Stimulated activated CD8-positive, alpha-beta memory T cell treated with anti-CD3 and anti-CD28 coated beads, Interleukin-2, amount 100 ng/mL, for 1 hour (primary cell): Measurements from ENCODE around the gene TLR9.

Experiments
- DNase-seq, 2 donors: peaks; one replicate each; pipeline ENCODE4 v3.0.0-alpha.2; 2020; ENCODE audit warnings: low read depth in 2 of 2

TLR9 gene

GRCh38 chr3:52232279-52233107 lies 7.0 kb upstream of the TLR9 start:
- DNase-seq, result no peak

GRCh38 chr3:52231502-52232278 lies 6.2 kb upstream of the TLR9 start:
- DNase-seq, result peak; percentile 76 to 82

GRCh38 chr3:52230889-52231499 lies 5.5 kb upstream of the TLR9 start:
- DNase-seq, result no peak

GRCh38 chr3:52230461-52230860 lies 5.0 kb upstream of the TLR9 start:
- no peak for DNase-seq

DNA sequence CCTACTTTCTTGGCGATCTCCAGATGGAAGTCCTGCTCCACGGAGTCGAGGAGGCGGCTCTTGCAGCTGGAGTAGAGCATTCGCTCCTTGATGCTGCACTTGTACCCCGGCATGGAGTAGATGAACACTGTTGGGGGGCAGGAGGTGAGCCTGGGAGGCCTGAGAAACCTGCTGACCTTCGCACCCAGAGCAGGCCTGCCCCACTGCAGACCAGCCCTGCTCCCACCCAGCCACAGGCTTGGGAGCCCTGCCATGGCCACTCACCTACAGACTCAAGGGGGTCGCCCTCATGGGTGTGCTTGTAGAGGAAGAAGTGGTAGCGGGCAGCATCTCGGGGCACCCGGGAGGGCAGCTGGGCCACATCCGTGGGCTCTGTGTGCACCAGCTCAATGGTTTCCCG lies 4.2 kb upstream of the TLR9 start:
- DNase-seq, result no peak

- DNase-seq, result no peak
Measured at GRCh38 chr3:52228751-52229291, 3.4 kb upstream of the TLR9 start.

DNA sequence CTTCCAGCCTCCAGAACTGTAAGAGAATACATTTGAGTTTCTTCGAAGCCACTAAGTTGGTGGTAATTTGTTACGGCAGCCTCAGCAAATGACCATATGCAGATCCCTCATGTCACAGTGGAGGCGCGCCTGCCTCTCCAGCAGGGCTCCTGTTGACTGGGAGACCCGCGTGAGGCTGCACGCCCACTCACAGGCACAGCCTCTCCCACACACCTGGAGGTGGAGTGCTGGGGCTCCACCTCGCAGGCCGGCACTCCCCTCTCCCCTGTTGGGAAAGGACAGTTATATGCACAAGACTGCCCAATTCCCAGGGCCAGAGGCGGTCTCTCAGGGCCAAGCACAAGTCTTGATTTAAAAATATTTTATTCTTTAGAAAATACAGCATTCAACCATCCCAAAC lies 2.8 kb upstream of the TLR9 start:
- DNase-seq, result no peak

DNA sequence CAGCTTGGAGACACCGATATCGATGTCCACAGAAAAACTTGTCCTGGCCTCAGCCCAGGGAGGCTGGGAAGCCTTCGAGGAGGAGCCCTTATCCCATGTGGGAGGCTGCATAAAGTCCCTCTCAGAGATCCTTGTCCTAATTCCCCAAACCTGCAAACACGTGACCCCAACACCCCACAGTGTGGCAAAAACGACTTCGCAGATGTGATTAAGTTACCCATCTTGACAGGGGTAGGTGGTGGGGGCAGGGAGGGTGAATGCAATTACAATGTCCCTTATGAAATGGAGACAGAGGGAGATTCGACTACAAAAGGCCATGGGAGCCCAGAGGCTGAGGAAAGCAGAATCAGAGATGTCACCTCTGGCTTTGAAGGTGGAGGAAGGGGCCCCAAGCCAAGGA lies 2.3 kb upstream of the TLR9 start:
- no peak for DNase-seq

DNA sequence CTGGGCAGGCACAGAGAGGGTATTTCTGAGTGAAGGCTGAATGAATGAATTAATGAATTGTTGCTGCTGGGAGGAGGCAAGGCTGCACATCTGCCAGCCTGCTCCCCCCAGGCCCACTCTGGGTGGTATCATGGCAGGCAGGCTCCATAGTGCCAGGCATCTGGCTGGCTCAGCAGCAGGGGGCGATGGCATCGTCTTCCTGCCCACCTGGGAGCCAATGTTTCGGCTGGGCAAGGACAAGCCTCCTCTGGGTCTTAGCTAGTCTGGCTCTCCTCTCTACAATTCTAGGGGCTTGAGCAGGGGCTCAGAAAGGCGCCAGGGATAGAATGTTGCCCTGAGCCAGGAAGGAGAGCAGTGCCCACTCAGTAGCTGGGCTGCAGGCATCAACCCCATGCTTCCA lies 1.7 kb upstream of the TLR9 start:
- DNase-seq, result no peak

DNA sequence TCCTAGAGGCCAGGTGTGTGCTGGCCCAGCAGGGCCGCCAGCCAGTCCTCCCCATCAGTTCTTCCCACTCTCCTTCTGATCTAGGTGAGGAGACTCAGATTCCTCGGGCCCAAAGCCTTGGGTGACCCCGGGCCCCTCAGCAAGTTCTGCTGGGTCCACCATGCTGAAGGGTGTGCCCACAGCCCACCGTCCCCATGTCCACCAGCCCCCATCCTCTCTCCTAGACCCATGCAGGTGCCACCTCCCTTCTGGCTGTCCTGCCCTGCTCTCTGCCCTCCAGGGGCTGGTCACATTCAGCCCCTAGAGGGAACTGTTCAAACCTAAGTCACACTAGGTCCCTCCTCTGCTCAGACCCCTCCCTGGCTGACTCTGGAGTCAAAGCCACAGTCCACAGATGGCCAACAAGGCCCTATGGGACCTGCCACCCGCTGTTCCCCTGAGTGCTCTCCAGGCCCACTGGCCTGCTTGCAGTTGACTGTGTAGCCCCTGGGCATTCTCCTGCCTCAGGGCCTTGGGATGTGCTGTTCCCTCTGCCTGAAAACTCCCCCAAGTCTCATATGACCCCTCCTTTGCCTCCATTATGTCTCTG lies 878 bp upstream of the TLR9 start:
- no peak for DNase-seq

DNA sequence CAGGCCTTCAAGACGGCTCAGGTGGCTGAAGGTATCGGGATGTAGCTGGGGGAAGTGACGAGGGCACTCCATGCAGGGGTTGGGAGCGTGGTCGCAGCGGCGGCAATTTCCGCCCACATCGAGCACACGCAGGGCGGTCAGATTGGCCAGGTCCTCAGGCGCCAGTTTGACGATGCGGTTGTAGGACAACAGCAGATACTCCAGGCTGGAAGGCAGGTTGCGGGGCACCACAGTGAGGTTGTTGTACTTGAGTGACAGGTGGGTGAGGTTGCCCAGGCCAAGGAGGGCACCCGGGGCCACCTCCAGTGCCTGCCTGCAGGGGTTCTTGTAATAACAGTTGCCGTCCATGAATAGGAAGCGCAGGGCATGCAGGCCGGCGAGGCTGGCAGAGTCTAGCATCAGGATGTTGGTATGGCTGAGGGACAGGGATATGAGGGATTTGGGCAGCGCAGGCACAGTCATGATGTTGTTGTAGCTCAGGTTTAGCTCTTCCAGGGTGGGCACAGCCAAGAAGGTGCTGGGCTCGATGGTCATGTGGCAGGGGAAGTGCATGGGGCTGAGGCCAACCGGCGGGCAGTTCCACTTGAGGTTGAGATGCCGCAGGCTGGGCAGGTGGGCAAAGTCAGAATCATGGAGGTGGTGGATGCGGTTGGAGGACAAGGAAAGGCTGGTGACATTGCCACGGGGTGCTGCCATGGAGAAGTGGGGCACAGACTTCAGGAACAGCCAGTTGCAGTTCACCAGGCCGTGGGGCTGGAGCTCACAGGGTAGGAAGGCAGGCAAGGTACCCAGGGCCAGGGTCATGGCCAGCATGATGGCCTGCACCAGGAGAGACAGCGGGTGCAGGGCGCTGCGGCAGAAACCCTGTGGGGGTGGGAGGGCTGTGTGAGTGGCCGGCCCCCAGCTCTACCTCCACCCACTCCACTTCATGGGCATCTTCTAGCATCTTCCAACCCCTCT lies 1.7 kb downstream of the TLR9 start:
- DNase-seq, result no peak

DNA sequence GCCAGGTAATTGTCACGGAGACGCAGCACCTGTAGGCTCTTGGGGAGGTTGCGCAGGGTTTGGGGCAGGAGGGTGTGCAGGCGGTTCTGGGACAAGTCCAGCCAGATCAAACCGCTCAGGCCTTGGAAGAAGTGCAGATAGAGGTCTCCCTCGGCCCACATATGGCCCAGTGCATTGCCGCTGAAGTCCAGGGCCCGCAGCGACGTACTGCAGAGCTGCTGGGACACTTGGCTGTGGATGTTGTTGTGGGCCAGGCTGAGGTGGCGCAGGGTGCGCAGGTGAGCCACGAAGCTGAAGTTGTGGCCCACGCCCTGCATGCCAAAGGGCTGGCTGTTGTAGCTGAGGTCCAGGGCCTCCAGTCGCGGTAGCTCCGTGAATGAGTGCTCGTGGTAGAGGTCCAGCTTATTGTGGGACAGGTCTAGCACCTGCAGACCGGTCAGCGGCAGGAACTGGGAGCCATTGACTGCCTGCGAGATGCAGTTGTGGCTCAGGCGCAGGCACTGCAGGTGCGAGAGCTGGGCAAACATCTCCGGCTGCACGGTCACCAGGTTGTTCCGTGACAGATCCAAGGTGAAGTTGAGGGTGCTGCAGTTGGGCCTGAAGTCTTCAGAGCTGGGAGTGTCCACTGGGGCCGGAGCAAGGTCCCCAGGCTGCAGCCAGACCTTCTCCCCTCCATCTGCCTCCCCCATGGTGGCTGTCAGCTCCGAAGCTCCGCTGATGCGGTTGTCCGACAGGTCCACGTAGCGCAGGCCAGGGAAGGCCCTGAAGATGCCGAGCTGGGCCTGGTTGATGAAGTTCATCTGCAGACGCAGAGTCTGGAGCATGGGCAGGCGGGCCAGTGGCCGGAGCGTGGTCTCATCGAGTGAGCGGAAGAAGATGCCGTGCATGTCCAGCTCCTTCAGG lies 2.9 kb downstream of the TLR9 start:
- no peak for DNase-seq

DNA sequence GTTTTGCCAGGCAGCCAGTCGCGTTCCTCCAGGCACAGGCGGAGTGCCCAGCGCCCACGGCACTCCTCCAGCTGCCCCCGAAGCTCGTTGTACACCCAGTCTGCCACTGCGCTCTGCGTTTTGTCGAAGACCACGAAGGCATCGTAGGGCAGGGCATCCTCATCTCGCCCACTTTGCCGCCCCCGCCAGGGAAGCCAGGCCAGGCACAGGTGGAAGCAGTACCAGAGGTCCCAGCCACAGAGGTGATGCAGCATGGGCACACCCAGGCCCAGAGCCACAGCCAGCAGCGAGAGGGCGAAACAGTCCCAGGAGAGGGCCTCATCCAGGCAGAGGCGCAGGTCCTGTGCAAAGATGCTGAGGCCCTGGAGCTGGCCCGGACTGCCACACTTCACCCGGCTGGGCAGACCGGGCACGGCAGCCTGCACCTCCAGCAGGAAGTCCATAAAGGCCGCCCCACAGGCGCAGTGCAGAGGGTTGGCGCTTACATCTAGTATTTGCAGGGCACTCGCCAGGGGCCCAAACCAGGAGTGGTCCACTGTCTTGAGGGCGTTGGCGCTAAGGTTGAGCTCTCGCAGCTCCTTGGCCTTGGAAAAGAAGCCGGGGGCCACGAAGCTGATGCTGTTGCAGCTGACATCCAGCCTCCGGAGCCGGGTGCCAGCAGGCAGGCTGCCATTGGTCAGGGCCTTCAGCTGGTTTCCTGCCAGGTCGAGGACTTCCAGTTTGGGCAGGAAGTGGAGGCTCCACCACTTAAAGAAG lies 3.7 kb downstream of the TLR9 start:
- DNase-seq, result no peak

- DNase-seq, result no peak
Measured at GRCh38 chr3:52221141-52221562, 4.3 kb downstream of the TLR9 start.

- DNase-seq, result peak; percentile 80 to 81
Measured at GRCh38 chr3:52220380-52221026, 4.9 kb downstream of the TLR9 start.

DNA sequence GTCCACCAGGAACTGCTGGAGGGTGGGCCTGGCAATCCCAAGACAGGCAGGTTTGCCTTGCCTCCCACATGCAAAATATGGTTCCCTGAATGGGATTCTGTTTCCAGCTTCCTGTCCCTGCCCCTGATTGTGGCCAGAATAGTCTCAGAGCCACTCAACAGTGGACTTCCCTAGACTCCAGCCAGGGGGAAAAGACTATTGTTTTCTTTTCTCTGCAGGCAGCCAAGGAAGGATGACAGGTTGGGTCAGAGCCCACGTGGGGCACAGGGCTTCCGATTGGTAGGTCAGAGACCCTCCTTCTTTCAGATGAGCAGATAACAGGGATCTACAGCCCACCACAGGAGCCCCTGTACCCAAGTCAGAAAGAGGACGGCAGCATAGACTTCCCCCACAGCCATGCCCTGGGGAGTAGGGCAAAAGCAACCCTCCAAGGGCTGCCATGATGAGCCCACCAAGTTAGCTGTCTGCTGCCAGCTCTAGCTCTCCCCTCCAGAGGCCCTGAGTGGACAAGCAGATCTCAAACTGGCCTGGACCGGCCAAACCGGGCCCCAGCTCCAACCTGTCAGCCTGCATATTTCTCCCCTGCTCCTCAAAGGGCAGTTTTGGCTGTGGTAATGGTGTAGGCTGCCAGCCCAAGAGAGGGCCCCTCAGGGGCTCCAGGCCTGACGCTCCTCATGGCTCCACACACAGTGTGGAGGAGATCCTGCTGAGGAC lies 6.4 kb downstream of the TLR9 start:
- DNase-seq, result no peak

DNA sequence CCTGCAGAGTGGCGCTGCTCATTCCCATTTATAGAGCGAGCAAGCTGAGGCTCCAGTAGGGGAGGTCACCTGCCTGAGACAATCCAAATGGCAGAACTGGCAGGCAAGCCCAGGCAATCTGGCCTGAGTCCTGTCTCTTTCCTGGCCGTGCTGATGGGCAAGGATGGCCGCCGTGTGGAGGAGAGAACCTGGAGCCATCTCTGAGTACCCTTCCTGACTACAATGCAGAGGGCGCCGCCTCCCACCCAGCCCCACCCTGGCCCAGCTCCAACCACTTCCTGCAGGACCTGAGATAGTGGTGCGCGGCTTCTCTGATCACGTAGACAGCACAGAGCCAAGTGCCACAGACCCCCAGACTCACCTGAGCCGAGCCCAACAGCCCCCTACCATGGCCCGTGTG lies 7.0 kb downstream of the TLR9 start:
- DNase-seq, result no peak

DNA sequence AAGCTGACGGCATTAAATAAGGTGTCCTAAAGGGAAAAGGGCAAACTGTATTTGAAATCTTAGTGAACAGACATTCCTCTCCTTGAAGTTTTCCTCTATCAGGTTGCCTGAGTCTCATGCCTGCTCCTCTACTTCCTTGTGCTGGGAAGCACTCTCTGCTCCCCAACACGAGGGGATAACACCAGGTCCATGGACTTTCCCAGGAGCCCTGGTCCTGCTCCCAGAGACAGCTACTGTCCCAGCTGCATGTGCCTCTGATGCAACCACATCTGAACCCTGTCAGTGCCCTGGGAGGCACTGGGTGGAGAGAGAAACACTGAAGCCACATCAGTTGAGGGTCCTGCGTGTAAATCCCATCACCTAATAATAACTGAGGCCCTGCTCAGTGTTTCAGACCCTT lies 7.4 kb downstream of the TLR9 start:
- no peak for DNase-seq
